ENCODE data around the gene USP2. TPM values are rescaled to one million over a fixed set of nuclear protein-coding genes. Genes with fewer than 3 reads are reported as not detected.
A peak's percentile ranks its signal among the peaks of the same experiment; 100 is the strongest.

USP2 gene
- total RNA-seq, 1 donor from 2014 or later = 6.7 TPM

DNA sequence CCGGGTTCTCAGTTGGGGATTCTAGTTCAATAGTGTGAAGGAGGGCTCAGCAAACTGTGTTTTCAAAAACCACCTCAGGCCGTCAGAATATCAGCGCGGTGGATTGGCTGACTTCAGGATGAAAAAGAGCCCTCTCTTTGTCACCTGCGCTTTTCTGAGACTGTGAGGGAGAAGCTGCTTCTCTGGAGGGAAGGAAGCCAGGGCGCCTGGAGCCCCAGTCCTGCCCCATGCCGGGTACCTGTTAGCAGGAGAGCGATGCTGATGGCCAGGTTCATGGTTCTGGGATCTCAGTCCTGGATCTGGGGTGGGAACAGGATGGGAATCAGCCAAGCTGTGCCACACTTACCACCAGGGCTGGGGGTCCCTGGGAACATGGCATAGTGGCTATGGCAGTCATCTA is 39.1 kb upstream of the USP2 start:
- H3K4me3 Mint-ChIP-seq (ENCODE audit: unreplicated experiment) = peak overlapping the region; percentile 90

GRCh38 chr11:119419834-119420492 is 38.5 kb upstream of the USP2 start:
- peaks cover 14% of the 10 kb centered on the region for H3K27me3 Mint-ChIP-seq (ENCODE audit: low read depth, unreplicated experiment)
- no peak overlapping the region for H2AFZ ChIP-seq (ENCODE audit: low read depth, low read length)
- TF ChIP-seq EZH2 (IDR thresholded peaks at IDR 0.05; ENCODE audit: insufficient read depth, low read length) = no peak
- H3K4me3 Mint-ChIP-seq (ENCODE audit: unreplicated experiment) = no peak overlapping the region
- H3K79me2 ChIP-seq (ENCODE audit: insufficient read depth, low read length) = peaks cover 43% of the 10 kb centered on the region
- no peak for FAIRE-seq
- no peak overlapping the region for H3K9ac ChIP-seq (ENCODE audit: low read length)
- no peak overlapping the region for H3K27ac Mint-ChIP-seq (ENCODE audit: unreplicated experiment)
- peaks cover 16% of the 10 kb centered on the region for H3K4me1 Mint-ChIP-seq (ENCODE audit: low read depth, unreplicated experiment)
- peaks cover 45% of the 10 kb centered on the region for H3K4me1 ChIP-seq (ENCODE audit: insufficient read depth, low read length)
- H3K9me3 ChIP-seq (ENCODE audit: insufficient read depth, low read depth, low read length) = peaks cover 4% of the 10 kb centered on the region
- H3K4me3 ChIP-seq (ENCODE audit: insufficient read depth, low read depth, low read length) = no peak overlapping the region
- peaks cover 25% of the 10 kb centered on the region for H3K36me3 Mint-ChIP-seq (ENCODE audit: low read depth, unreplicated experiment)
- peaks cover 8% of the 10 kb centered on the region for H3K36me3 ChIP-seq (ENCODE audit: insufficient read depth, low read length)
- H3K9me3 Mint-ChIP-seq (ENCODE audit: unreplicated experiment) = no peaks in the 10 kb centered on the region
- H3K27me3 ChIP-seq (ENCODE audit: insufficient read depth, low read length) = no peaks in the 10 kb centered on the region
- H4K20me1 ChIP-seq (ENCODE audit: insufficient read depth, low read length) = peaks cover 30% of the 10 kb centered on the region
- no peak overlapping the region for H3K27ac ChIP-seq (ENCODE audit: low read depth, low read length)
- peak overlapping the region; percentile 99 for H3K4me2 ChIP-seq (ENCODE audit: low read length)
- no peak for DNase-seq (ENCODE audit: low read depth)

More for the DNA sequence above, 39.1 kb upstream of the USP2 start:
- Histone ChIP-seq H3K4me1 (ENCODE audit: insufficient read depth, low read length) (peaks cover 45% of the 10 kb centered on the region), H3K27me3 (ENCODE audit: insufficient read depth, low read length) (no peaks in the 10 kb centered on the region), H3K36me3 (ENCODE audit: insufficient read depth, low read length) (peaks cover 8% of the 10 kb centered on the region), H3K27ac (ENCODE audit: low read depth, low read length) (no peak overlapping the region), H4K20me1 (ENCODE audit: insufficient read depth, low read length) (peaks cover 30% of the 10 kb centered on the region), H3K79me2 (ENCODE audit: insufficient read depth, low read length) (peaks cover 43% of the 10 kb centered on the region), H3K9ac (ENCODE audit: low read length) (peak overlapping the region; percentile 19), H3K4me3 (ENCODE audit: insufficient read depth, low read depth, low read length) (peak overlapping the region; percentile 86), H3K9me3 (ENCODE audit: insufficient read depth, low read depth, low read length) (peaks cover 7% of the 10 kb centered on the region), H3K4me2 (ENCODE audit: low read length) (peak overlapping the region; percentile 99), H2AFZ (ENCODE audit: low read depth, low read length) (no peak overlapping the region)
- H3K4me1 Mint-ChIP-seq (ENCODE audit: low read depth, unreplicated experiment) = peaks cover 16% of the 10 kb centered on the region
- H3K27ac Mint-ChIP-seq (ENCODE audit: unreplicated experiment) = no peak overlapping the region
- DNase-seq (ENCODE audit: low read depth) = no peak
- H3K36me3 Mint-ChIP-seq (ENCODE audit: low read depth, unreplicated experiment) = peaks cover 22% of the 10 kb centered on the region
- TF ChIP-seq, protein P1, sequence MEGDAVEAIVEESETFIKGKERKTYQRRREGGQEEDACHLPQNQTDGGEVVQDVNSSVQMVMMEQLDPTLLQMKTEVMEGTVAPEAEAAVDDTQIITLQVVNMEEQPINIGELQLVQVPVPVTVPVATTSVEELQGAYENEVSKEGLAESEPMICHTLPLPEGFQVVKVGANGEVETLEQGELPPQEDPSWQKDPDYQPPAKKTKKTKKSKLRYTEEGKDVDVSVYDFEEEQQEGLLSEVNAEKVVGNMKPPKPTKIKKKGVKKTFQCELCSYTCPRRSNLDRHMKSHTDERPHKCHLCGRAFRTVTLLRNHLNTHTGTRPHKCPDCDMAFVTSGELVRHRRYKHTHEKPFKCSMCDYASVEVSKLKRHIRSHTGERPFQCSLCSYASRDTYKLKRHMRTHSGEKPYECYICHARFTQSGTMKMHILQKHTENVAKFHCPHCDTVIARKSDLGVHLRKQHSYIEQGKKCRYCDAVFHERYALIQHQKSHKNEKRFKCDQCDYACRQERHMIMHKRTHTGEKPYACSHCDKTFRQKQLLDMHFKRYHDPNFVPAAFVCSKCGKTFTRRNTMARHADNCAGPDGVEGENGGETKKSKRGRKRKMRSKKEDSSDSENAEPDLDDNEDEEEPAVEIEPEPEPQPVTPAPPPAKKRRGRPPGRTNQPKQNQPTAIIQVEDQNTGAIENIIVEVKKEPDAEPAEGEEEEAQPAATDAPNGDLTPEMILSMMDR (IDR thresholded peaks at IDR 0.05; ENCODE audit: insufficient read depth, low read depth, low read length) = no peak
- TF ChIP-seq EZH2 (IDR thresholded peaks at IDR 0.05; ENCODE audit: insufficient read depth, low read length) = no peak
- no peaks in the 10 kb centered on the region for H3K9me3 Mint-ChIP-seq (ENCODE audit: unreplicated experiment)
- peaks cover 14% of the 10 kb centered on the region for H3K27me3 Mint-ChIP-seq (ENCODE audit: low read depth, unreplicated experiment)
- FAIRE-seq = no peak

DNA sequence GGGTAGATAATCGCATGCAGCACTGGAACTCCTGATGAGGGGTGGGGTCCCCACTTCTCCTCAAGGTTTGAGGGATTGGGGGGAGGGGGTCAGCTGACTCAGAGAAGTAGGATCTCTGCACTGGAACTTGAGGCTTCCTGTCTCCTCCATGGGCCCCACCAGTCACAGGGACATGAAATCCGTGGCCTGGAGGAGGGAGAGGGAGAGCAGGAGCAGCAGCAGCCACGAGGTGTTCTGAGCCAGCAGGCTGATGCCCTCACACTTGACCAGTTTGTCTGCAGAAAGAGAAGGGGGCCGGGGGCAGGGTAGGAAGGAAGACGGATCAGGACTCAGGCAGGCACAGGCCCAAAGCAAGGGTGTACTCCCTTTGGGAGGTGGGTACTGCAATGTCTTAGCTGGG is 37.8 kb upstream of the USP2 start:
- FAIRE-seq = no peak
- no peak for DNase-seq (ENCODE audit: low read depth)
- Mint-ChIP-seq H3K9me3 (ENCODE audit: unreplicated experiment) (no peaks in the 10 kb centered on the region), H3K27me3 (ENCODE audit: low read depth, unreplicated experiment) (peaks cover 8% of the 10 kb centered on the region), H3K4me3 (ENCODE audit: unreplicated experiment) (no peak overlapping the region), H3K27ac (ENCODE audit: unreplicated experiment) (no peak overlapping the region), H3K4me1 (ENCODE audit: low read depth, unreplicated experiment) (peaks cover 16% of the 10 kb centered on the region), H3K36me3 (ENCODE audit: low read depth, unreplicated experiment) (peaks cover 25% of the 10 kb centered on the region)
- no peaks in the 10 kb centered on the region for H3K9me3 ChIP-seq (ENCODE audit: insufficient read depth, low read depth, low read length)
- no peak overlapping the region for H3K9ac ChIP-seq (ENCODE audit: low read length)
- no peak overlapping the region for H3K4me2 ChIP-seq (ENCODE audit: low read length)
- TF ChIP-seq, protein P1 (IDR thresholded peaks at IDR 0.05; ENCODE audit: insufficient read depth, low read depth, low read length) = no peak
- no peak for TF ChIP-seq EZH2 (IDR thresholded peaks at IDR 0.05; ENCODE audit: insufficient read depth, low read length)
- H3K27me3 ChIP-seq (ENCODE audit: insufficient read depth, low read length) = no peaks in the 10 kb centered on the region
- no peak overlapping the region for H2AFZ ChIP-seq (ENCODE audit: low read depth, low read length)
- H3K79me2 ChIP-seq (ENCODE audit: insufficient read depth, low read length) = peaks cover 43% of the 10 kb centered on the region
- H3K4me3 ChIP-seq (ENCODE audit: insufficient read depth, low read depth, low read length) = no peak overlapping the region
- H4K20me1 ChIP-seq (ENCODE audit: insufficient read depth, low read length) = peaks cover 30% of the 10 kb centered on the region
- peaks cover 45% of the 10 kb centered on the region for H3K4me1 ChIP-seq (ENCODE audit: insufficient read depth, low read length)
- H3K36me3 ChIP-seq (ENCODE audit: insufficient read depth, low read length) = peaks cover 8% of the 10 kb centered on the region
- peak overlapping the region; percentile 19 for H3K27ac ChIP-seq (ENCODE audit: low read depth, low read length)
